Measurements from ENCODE around the gene CFDP1.
"Not testable (repeated sequence)": the region's sequence is repeated elsewhere in the genome, so short reads cannot be mapped to it uniquely, and the experiment has no call there.

CFDP1 gene

GRCh38 chr16:75432828-75433731 is at the start of gene CFDP1:
Gene CFDP1 (minus strand): TSS chr16:75433503. CDS start chr16:75433352, 151 bp downstream.
- peak; percentile 93 for DNase-seq (ENCODE audit: low read depth)

DNA sequence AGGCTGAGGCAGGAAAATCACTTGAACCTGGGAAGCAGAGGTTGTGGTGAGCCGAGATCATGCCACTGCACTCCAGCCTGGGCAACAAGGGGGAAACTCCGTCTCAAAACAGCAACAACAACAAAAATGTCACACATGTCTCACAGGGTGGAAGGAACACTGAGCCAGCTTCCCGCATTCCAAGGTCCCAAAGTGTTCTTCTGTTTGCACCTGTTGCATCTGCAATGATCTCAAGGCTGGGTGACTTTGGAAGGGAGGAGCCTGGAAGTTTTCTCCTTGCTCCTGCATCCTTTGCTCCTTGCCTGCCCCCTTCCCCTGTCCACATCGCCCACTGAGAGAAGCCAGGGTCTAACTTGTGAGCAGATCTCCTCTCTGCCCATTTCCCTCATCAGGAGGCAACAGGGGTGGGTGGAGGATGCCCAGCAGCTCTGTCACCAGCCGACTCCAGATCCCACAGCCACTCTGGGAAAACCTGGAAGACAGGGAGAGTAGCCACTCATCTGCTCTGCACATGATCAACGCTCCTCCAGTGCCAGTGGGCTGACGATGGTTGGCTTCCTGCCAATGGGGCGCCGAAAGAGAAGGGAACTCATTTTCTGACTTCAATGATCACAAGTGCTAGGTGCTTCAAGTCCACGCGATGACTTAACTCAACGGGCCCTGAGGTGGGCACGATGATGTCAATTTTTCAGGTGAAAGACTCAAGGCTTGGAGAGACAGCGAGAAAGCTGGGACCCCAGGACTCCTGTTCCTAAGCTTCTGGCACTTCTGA is 49.3 kb upstream of the CFDP1 start:
- DNase-seq (ENCODE audit: low read depth) = no peak

DNA sequence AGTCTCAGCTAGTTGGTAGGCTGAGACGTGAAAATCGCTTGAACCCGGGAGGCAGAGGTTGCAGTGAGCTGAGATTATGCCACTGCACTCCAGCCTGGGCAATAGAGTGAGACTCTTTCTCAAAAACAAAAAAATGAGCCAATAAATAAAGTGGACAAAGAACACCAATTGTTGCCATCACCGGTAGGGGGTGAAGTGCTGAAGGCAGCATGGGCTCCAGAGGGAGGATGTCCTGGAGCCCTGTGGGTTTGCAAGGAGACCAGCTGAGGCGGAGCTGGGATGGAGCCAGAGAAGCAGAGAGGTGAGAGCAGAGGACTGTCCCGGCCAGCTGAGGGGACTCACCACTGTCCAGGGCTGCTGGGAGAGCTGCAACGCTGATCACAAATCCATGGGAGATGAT is 48.2 kb upstream of the CFDP1 start:
- DNase-seq (ENCODE audit: low read depth) = no peak

DNA sequence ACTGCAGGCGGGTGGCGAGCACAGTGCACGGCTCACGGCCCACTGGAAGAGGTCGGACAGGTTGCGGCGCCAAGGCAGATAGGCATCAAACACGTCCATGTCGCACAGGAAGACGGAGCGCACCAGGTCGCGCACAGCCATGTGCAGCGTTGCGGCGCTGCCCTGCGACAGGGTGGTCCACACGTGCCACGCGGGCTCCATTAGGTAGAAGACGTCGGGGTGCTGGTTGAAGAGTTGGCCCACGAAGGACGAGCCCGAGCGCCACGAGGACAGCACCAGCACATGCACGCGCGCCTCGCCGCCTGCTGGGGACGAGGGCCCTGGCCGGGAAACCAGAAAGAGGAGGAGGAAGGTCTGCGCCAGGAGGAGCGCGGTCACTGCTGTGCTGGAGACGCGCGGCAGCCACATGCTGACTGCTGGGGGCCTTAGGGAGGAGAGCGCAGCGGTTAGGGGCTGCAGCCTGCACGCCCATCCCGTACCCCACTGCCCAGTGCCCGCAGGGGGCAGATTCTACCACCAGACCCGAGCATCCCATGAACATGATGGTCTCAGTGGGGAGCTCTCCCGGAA is 46.2 kb upstream of the CFDP1 start:
- no peak for DNase-seq (ENCODE audit: low read depth)

- DNase-seq (ENCODE audit: low read depth) = no peak
Observed at GRCh38 chr16:75478480-75479345, 45.4 kb upstream of the CFDP1 start.

- no peak for DNase-seq (ENCODE audit: low read depth)
Observed at GRCh38 chr16:75477680-75478473, 44.6 kb upstream of the CFDP1 start.

DNA sequence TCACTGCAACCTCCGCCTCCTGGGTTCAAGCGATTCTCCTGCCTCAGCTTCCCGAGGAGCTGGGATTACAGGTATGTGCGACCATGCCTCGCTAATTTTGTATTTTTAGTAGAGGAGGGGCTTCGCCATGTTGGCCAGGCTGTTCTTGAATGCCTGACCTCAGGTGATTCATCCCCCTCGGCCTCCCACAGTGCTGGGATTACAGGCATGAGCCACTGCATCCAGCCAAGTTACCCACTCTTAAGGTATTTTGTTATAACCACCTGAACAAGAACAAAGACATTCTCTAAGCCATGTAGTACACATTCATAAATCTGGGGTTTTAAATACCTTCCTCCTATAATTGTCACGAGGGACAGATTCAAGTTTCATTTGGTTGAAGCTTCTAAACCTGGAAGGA is 43.5 kb upstream of the CFDP1 start:
- DNase-seq (ENCODE audit: low read depth) = no peak

DNA sequence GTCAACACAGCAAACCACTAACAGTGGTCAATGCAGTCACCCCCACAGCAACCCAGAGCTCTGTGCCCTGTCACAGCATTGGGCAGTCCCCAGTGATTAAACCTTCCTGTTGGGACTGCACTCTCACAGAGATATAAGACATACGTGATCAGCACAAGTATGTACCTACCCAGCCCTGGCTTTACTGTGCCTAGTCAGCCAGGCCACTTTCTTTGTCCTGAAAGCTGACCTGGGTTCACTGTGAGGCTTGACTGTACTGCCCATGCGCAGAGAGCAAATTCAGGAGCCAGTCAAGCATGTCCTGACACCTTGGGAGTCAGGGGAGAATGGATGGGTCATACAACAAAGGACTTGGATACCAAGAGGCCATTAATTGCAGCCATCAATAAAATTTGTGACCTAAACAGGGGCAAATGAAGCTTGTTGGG is 42.1 kb upstream of the CFDP1 start:
- no peak for DNase-seq (ENCODE audit: low read depth)

DNA sequence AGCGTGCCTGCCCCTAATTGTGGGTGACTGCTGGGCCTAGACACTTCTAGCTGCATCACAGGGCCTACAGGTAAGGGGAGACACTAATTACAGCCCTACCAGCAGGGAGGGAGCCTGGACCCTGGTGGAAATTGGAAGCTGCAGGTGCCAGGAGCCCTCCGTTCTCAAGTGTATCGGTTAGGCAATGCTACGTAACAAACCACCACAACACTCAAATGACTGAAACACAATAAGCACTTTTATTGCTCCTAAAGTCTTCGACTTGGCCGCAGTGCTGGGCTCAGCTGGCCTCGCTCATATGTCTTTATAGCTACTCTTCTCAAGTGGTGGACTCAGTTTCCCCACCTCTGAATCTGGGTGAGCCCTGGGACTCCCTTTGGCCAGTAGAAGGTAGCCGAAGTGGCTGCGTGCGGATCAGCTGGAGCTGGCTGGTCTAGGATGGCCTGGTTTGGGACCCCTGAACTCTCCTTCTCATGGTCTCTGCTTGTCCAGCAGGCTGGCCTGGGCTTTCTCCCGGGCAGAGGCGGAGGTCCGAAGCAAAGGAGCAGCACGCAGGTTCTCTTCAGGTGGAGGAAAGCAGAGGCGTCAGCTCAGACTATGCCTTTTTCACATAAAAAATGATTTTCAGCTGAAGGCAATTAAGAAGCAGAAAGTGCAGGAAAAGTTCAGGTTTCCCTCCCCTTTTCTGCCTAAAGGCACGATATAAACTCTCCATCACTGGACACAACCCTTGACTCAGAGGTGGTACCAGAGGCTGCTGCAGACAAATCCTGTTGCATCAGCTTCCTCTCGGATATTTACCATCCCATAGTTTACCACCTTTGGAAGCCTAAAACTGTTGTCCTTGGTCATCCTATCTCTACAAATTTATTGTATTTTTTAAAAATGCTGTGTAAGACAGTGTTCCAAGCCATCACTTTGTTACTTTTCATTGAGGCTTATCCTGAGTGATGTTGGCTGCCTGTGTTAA is 39.9 kb upstream of the CFDP1 start:
- no peak for DNase-seq (ENCODE audit: low read depth)

DNA sequence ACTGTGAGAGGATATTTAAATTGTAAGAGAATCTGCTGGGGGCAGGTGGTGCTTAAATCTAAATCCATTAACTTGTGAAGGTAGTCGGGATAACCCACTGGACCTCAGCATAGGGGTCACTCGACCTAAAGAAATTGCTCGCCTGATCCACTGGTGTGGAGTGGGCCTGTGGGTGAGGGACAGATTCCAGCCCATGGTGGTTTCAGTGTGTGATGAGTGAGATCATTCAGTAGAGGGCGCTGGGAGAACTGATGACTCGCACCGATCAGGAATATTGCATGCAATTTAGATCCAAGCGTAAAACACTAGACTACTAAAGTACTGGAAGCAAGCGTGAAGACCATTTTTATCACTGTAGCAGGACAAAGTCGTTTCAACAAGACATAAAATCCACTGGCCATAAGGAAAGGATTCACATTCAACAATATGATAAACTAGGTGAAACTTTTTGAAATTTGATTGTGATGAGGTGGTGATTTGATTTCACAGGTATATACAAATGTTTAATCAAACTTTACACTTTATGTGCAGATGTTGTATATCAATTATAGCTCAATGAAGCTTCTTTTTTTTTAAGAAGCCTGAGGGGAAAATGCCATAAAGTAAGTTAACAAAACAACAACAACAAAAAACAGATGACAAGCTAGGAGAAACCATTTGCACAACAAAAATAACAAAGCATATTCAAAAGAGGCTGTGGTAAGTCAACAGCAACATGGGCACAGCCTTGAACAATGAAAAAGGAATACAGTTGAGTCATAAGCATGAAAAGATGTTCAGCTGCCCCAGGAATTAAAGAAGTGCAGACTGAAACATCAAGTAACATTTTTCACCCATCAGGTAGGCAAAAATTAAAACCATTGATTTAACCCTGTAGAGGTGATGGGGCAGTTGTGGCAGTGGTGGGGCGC is 38.7 kb upstream of the CFDP1 start:
- no peak for DNase-seq (ENCODE audit: low read depth)

DNA sequence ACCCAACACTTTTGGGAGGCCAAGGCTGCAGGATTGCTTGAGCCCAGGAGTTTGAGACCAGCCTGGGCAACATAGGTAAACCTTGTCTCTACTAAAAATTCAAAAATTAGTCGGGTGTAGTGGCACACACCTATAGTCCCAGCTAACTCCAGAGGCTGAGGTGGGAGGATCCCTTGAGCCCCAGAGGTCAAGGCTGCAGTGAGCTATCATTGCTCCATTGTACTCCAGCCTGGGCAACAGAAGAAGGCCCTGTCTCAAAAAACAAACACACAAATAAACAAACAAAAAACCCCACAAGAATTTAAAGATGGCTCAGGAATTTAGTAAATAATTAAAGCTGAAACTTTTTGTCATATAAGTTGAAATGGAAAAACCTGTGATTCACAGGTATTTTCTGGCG is 33.5 kb upstream of the CFDP1 start:
- no peak for DNase-seq (ENCODE audit: low read depth)

DNA sequence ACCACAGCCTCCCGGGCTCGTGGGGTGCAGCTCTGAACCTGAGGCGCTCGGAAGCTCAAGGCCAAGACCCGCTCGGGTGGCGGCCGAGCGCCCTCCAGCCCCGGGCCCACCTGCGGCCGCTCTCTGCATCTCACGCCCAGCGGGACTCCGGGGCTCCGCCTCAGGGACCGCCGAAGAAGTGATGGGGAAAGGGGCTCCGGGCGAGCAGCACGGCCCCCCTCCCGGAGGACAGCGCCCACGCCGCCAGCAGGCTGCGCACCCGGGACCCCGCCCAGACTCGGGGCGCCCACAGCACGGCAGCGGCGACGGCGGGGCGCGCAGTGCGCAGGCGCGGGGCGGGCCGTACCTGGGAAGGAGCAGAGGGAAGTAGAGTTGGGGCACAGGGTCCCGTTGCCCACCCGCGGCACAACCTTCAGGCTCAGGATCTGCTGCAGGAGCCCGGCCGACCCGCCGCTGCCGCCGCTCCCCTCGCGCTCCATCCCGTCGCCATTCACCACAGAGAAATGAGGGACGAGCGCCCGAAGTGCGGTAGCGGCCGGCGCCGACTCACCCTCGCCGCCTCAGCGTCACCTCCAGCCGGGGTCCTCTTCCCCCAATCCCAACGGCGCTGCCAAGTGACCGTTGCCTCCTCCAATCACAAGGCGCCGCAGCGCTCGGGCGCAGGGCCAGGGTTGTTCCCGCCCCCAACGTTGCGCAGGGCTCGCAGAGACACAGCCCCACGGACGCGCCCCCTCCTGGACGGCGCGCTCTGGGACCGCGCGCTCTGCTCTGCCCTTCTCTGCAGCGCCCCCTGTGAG is 31.0 kb upstream of the CFDP1 start, which contains the start of gene TMEM170A:
TSS of gene TMEM170A (minus strand) at position 568 of the 797 bp plus-strand sequence. CDS start at position 479, 89 bp downstream.
- peak; percentile 98 for DNase-seq (ENCODE audit: low read depth)

- not testable (repeated sequence) for DNase-seq (ENCODE audit: low read depth)
Observed at GRCh38 chr16:75463389-75464121, 30.3 kb upstream of the CFDP1 start.

- DNase-seq (ENCODE audit: low read depth) = no peak
Observed at GRCh38 chr16:75462806-75463205, 29.5 kb upstream of the CFDP1 start.

DNA sequence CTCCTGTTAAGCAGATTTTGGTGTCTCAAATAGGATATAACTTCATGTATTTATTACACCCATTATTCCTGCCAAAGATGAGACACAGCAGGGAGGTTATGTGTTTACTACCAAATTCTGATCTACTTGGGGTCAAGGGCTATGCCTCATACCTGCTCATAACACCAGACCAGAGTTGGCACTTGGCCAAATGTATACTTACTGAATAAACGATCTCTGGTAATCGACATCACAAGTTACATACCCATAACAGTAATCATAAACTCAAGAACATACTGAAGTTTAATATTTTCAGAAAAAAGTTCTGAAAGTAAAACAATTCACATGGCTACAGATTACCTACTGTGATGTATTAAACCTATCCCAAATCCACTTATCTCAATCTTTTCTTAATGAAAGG is 28.3 kb upstream of the CFDP1 start:
- DNase-seq (ENCODE audit: low read depth) = no peak

DNA sequence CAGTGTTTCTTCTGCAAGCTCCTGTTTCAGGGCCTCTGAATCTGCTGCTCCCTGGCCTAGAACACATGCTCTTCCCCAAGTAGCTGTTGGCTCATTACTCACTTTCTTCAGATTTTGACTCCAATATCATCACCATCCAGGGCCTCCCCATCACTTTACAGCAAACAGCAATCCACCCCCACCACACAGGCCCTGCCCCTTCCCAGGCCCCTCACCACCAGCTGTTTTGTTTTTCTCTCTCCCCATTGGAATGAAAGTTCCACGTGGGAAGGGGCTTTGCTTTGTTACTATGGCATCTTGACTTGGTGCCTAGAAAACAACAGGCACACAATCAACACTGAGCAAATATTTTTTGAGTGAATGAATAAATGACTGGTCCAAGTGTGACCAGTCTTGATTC is 27.1 kb upstream of the CFDP1 start:
- no peak for DNase-seq (ENCODE audit: low read depth)

DNA sequence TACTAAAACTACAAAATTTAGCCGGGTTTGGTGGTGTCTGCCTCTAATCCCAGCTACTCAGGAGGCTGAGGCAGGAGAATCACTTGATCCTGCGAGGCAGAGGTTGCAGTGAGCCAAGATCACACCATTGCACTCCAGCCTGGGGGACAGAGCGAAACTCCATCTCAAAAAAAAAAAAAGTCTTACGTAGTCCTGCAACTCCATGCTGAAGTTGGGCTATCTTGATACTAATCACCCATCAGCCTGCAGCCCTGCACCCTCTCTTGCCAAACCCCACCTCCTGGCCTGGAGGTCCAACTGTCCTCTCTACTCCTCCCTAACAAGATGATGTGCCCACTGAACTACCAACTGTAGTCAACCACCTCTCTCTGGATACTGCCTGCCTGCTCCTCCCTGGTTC is 26.4 kb upstream of the CFDP1 start:
- DNase-seq (ENCODE audit: low read depth) = no peak
